K562 (cell line): ENCODE measurements around the gene NRCAM. TPM values are rescaled to one million over a fixed set of nuclear protein-coding genes. Genes with fewer than 3 reads are reported as not detected.

Experiments used
- CBFA2T2 ChIP-seq: fragments of 450-650 bp; conservative IDR thresholded peaks from 2 replicates; pipeline ENCODE4 v1.6.1; 2017; ENCODE audit warnings: mild to moderate bottlenecking
- CBX5 ChIP-seq: IDR thresholded peaks from 2 replicates; pipeline ENCODE4 v1.6.1; 2014; ENCODE audit warnings: low read depth, borderline replicate concordance
- CREBBP ChIP-seq: IDR thresholded peaks from one replicate; pipeline ENCODE4 v1.6.1; 2012; ENCODE audit warnings: low read depth, mild to moderate bottlenecking, control low read depth, inconsistent platforms, low read length
- DMBX1 ChIP-seq: fragments of 250-450 bp; sonication (Bioruptor Pico); IDR thresholded peaks from 2 replicates; pipeline ENCODE4 v1.8.0; 2022; ENCODE audit warnings: inconsistent platforms, mild to moderate bottlenecking, moderate library complexity, borderline replicate concordance
- EGR1 ChIP-seq: fragments of 450-650 bp; conservative IDR thresholded peaks from 2 replicates; pipeline ENCODE4 v1.6.1; 2017; ENCODE audit warnings: mild to moderate bottlenecking
- ETV6 ChIP-seq, 3 experiments: fragments of 150-350 bp in 1 of 3; sonication (generic) in 1 of 3; formaldehyde crosslinking in 1 of 3; IDR thresholded peaks; 2 replicates each; pipeline versions ENCODE4 v1.6.1 to v1.8.0; 2014 to 2022; ENCODE audit warnings: borderline replicate concordance in 2 of 3, low read depth in 2 of 3, antibody characterized with exemption in 1 of 3, low read length in 1 of 3, mild to moderate bottlenecking in 1 of 3, missing genetic modification reagents in 1 of 3
- MCM3 ChIP-seq: fragments of 450-650 bp; IDR thresholded peaks from 2 replicates; pipeline ENCODE4 v1.6.1; 2016
- MEF2A ChIP-seq: IDR thresholded peaks from 2 replicates; pipeline ENCODE4 v1.6.1; 2011; ENCODE audit warnings: low read depth, mild to moderate bottlenecking, low read length, moderate library complexity; ENCODE audit not compliant: control insufficient read depth
- NFRKB ChIP-seq: fragments of 450-650 bp; IDR thresholded peaks from 2 replicates; pipeline ENCODE4 v1.6.1; 2016; ENCODE audit warnings: low read depth
- SETDB1 ChIP-seq: IDR thresholded peaks from one replicate; pipeline ENCODE4 v1.6.1; 2012; ENCODE audit warnings: low read length, control low read depth, inconsistent platforms
- STAT5A ChIP-seq: IDR thresholded peaks from 2 replicates; pipeline ENCODE4 v1.6.1; 2012; ENCODE audit warnings: low read length, inconsistent platforms, borderline replicate concordance
- TARDBP ChIP-seq: fragments of 450-650 bp; IDR thresholded peaks from 2 replicates; pipeline ENCODE4 v1.6.1; 2016
- ZNF134 ChIP-seq: fragments of 250-450 bp; sonication (Bioruptor Pico); conservative IDR thresholded peaks from 2 replicates; pipeline ENCODE4 v1.4.0; 2020
- ZNF780A ChIP-seq: fragments of 250-450 bp; sonication (Bioruptor Pico); IDR thresholded peaks from 2 replicates; pipeline ENCODE4 v1.5.0; 2021; ENCODE audit warnings: mild to moderate bottlenecking
- polyA plus RNA-seq, 8 experiments: library from polyadenylated mRNA; depleted of rRNA in 4 of 8; stranded (reverse) in 5 of 8; unstranded in 3 of 8; fragments of >200 nt; fragmentation: Nextera tagmentation in 2 of 8; fragmentation: Illumina TruSeq in 1 of 8; extraction: Ambion mirVana in 2 of 8; extraction: Trizol in 1 of 8; gene quantifications; 2 replicates each; pipeline versions ENCODE4 v1.2.1 to v1.2.3, GENCODE V29; 2011 to 2014; ENCODE audit warnings: inconsistent platforms in 1 of 8, missing spikeins in 1 of 8
- total RNA-seq, 7 experiments: library from RNA; depleted of rRNA in 6 of 7; stranded (reverse); fragments of >200 nt in 6 of 7; fragmentation: Illumina TruSeq in 2 of 7; extraction: Trizol in 2 of 7; gene quantifications; 2 replicates each; pipeline versions ENCODE4 v1.2.1 to v1.2.3, GENCODE V29; 2011 to 2021; ENCODE audit warnings: low replicate concordance in 1 of 7
- TF ChIP-seq, protein P1 (sequence below): fragments of 250-450 bp; sonication (Bioruptor Pico); IDR thresholded peaks from 2 replicates; pipeline ENCODE4 v1.5.0; 2022; ENCODE audit warnings: mild to moderate bottlenecking
- TF ChIP-seq, protein P2 (sequence below): fragments of 250-450 bp; sonication (Bioruptor Pico); IDR thresholded peaks from 2 replicates; pipeline ENCODE4 v1.8.0; 2021; ENCODE audit warnings: borderline replicate concordance, mild to moderate bottlenecking, moderate library complexity; ENCODE audit not compliant: poor library complexity, severe bottlenecking
- TF ChIP-seq, protein P3 (sequence below): fragments of 250-450 bp; sonication (Bioruptor Pico); IDR thresholded peaks from 2 replicates; pipeline ENCODE4 v1.4.0; 2020; ENCODE audit warnings: mild to moderate bottlenecking, moderate library complexity, borderline replicate concordance
- TF ChIP-seq, protein P4 (sequence below): sonication (generic); formaldehyde crosslinking; IDR thresholded peaks from 2 replicates; pipeline ENCODE4 v1.8.1; 2023; ENCODE audit warnings: mild to moderate bottlenecking, missing genetic modification reagents
- TF ChIP-seq, protein P5 (sequence below): IDR thresholded peaks from 2 replicates; pipeline ENCODE4 v1.6.1; 2016; ENCODE audit warnings: missing genetic modification characterization, missing compliant biosample characterization

The NRCAM gene
- total and polyA plus RNA-seq, 9 of the 15 experiments (the other 6 are each of a cell fraction or from before 2014, with no cell fraction given), result 0.03 to 0.54 (median 0.12) TPM; not detected in 1

DNA sequence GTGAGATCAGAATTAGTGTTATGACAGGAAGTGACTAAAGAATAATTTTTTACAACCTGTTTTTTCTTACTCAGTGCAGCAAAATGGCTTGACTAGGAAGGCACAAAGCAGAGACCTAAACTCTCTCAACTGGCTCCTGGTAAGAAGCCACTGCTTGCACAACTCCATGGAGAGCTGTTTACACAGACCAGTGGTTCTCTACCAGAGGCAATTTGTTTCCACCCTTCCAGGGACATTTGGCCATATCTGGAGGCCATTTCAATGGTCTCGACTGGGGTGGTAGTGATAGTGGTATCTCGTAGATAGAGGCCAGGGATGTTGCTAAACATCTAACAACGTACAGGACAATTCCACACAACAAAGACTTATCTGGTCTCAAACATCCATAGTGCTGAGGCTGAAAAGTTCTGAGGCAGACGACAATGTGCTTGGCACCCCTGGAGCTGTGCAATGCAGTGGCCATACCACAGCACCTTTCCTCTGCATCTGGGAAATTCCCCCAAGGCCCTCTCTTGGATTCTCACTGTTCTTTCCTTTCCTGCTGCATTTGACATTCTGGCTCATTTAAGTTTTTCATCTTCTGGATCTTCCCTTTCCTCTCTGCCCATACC is 220.7 kb downstream of the NRCAM start (continued):
- TF ChIP-seq, protein P1, sequence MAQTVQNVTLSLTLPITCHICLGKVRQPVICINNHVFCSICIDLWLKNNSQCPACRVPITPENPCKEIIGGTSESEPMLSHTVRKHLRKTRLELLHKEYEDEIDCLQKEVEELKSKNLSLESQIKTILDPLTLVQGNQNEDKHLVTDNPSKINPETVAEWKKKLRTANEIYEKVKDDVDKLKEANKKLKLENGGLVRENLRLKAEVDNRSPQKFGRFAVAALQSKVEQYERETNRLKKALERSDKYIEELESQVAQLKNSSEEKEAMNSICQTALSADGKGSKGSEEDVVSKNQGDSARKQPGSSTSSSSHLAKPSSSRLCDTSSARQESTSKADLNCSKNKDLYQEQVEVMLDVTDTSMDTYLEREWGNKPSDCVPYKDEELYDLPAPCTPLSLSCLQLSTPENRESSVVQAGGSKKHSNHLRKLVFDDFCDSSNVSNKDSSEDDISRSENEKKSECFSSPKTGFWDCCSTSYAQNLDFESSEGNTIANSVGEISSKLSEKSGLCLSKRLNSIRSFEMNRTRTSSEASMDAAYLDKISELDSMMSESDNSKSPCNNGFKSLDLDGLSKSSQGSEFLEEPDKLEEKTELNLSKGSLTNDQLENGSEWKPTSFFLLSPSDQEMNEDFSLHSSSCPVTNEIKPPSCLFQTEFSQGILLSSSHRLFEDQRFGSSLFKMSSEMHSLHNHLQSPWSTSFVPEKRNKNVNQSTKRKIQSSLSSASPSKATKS, result no peak
- peak; percentile 14; the same call in 1 of the 2 replicates for TF ChIP-seq ZNF134 (CRISPR knock-in tag)
- TF ChIP-seq, protein P2, sequence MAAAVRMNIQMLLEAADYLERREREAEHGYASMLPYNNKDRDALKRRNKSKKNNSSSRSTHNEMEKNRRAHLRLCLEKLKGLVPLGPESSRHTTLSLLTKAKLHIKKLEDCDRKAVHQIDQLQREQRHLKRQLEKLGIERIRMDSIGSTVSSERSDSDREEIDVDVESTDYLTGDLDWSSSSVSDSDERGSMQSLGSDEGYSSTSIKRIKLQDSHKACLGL (CRISPR knock-in tag), result no peak
- no peak for TF ChIP-seq MCM3
- TF ChIP-seq, protein P3, sequence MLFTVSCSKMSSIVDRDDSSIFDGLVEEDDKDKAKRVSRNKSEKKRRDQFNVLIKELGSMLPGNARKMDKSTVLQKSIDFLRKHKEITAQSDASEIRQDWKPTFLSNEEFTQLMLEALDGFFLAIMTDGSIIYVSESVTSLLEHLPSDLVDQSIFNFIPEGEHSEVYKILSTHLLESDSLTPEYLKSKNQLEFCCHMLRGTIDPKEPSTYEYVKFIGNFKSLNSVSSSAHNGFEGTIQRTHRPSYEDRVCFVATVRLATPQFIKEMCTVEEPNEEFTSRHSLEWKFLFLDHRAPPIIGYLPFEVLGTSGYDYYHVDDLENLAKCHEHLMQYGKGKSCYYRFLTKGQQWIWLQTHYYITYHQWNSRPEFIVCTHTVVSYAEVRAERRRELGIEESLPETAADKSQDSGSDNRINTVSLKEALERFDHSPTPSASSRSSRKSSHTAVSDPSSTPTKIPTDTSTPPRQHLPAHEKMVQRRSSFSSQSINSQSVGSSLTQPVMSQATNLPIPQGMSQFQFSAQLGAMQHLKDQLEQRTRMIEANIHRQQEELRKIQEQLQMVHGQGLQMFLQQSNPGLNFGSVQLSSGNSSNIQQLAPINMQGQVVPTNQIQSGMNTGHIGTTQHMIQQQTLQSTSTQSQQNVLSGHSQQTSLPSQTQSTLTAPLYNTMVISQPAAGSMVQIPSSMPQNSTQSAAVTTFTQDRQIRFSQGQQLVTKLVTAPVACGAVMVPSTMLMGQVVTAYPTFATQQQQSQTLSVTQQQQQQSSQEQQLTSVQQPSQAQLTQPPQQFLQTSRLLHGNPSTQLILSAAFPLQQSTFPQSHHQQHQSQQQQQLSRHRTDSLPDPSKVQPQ, result no peak; the same call in 1 of the 2 replicates
- TF ChIP-seq, protein P4, sequence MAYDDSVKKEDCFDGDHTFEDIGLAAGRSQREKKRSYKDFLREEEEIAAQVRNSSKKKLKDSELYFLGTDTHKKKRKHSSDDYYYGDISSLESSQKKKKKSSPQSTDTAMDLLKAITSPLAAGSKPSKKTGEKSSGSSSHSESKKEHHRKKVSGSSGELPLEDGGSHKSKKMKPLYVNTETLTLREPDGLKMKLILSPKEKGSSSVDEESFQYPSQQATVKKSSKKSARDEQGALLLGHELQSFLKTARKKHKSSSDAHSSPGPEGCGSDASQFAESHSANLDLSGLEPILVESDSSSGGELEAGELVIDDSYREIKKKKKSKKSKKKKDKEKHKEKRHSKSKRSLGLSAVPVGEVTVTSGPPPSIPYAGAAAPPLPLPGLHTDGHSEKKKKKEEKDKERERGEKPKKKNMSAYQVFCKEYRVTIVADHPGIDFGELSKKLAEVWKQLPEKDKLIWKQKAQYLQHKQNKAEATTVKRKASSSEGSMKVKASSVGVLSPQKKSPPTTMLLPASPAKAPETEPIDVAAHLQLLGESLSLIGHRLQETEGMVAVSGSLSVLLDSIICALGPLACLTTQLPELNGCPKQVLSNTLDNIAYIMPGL, result no peak
- 0 out of 2 replicates have a peak, but pooled peaks have one; percentile 33 for TF ChIP-seq NFRKB
- no peak for TF ChIP-seq TARDBP
- TF ChIP-seq CREBBP, result no peak
- TF ChIP-seq EGR1, result no peak
- TF ChIP-seq ETV6 (IDR thresholded peaks at IDR 0.05; ENCODE audit: borderline replicate concordance in 1 of 2, low read depth in 2 of 2, low read length in 1 of 2), result no peak
- no peak for TF ChIP-seq ETV6 (CRISPR knock-in tag; IDR thresholded peaks at IDR 0.05; ENCODE audit: borderline replicate concordance)
- TF ChIP-seq DMBX1 (CRISPR knock-in tag), result peak; percentile 73
- no peak for TF ChIP-seq SETDB1
- peak; percentile 94 for TF ChIP-seq CBFA2T2
- TF ChIP-seq, protein P5, sequence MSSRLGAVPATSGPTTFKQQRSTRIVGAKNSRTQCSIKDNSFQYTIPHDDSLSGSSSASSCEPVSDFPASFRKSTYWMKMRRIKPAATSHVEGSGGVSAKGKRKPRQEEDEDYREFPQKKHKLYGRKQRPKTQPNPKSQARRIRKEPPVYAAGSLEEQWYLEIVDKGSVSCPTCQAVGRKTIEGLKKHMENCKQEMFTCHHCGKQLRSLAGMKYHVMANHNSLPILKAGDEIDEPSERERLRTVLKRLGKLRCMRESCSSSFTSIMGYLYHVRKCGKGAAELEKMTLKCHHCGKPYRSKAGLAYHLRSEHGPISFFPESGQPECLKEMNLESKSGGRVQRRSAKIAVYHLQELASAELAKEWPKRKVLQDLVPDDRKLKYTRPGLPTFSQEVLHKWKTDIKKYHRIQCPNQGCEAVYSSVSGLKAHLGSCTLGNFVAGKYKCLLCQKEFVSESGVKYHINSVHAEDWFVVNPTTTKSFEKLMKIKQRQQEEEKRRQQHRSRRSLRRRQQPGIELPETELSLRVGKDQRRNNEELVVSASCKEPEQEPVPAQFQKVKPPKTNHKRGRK (tag), result no peak
- no peak for TF ChIP-seq ZNF780A (CRISPR knock-in tag)
- peak; percentile 25; the same call in 1 of the 2 replicates for TF ChIP-seq MEF2A
- no peak for TF ChIP-seq CBX5
- peak; percentile 83 for TF ChIP-seq STAT5A
